HCT116 (cell line): Measurements from ENCODE around the gene TRIM14. TPM values are rescaled to one million over a fixed set of nuclear protein-coding genes. Genes with fewer than 3 reads are reported as not detected.

Experiments
- ATAC-seq: fragments of 200-7000 bp; cut with Tn5 transposase; 2 replicates; pipeline ENCODE4 v1.9.1; 2020; ENCODE audit warnings: mild to moderate bottlenecking, moderate library complexity
- BruUV-seq: library from RNA; stranded (reverse); fragments of 400-500 nt; replicated peaks from 2 replicates; lab custom pipeline; 2021; lab: Mats Ljungman, UMichigan
- CTCF ChIA-PET: fragments of 300-600 bp; sonication (Branson Sonifier 250); formaldehyde crosslinking; loops from one replicate; lab custom pipeline; 2021; ENCODE audit warnings: antibody characterized with exemption; lab: Charles Lee
- POLR2A ChIA-PET: fragments of 300-600, 350-600 bp; sonication (Branson Sonifier 250); formaldehyde crosslinking; loops from one replicate; lab custom pipeline; 2021; ENCODE audit warnings: antibody characterized with exemption; lab: Charles Lee
- RAD21 ChIA-PET, 2 experiments: fragments of 300-600 bp; sonication (Branson Sonifier 250); formaldehyde crosslinking; loops; one replicate each; lab custom pipeline; 2023; ENCODE audit warnings: low total read pairs in 2 of 2; ENCODE audit not compliant: uncharacterized antibody in 2 of 2, unreplicated experiment in 2 of 2, low non-redundant PET in 1 of 2; lab: Charles Lee
- DNase-seq: peaks from one replicate; pipeline ENCODE4 v3.0.0-alpha.2; 2010; ENCODE audit warnings: low read depth, low spot score
- H2AFZ ChIP-seq: fragments of 200-600 bp; shearing (Covaris generic), sonication (generic); 2 replicates; pipeline ENCODE4 v1.6.1; 2017; ENCODE audit warnings: low read depth, mixed run types, mixed read lengths, antibody characterized with exemption, low read length; ENCODE audit not compliant: poor library complexity, severe bottlenecking
- H3K27ac ChIP-seq: 2 replicates; pipeline ENCODE4 v1.5.1; 2012; ENCODE audit warnings: low read depth, low read length
- H3K27me3 ChIP-seq: fragments of 200-600 bp; sonication (generic); 2 replicates; pipeline ENCODE4 v1.6.1; 2016; ENCODE audit warnings: mixed run types, low read length, mixed read lengths; ENCODE audit not compliant: insufficient read depth
- H3K36me3 ChIP-seq, 2 experiments: fragments of 200-500 bp in 1 of 2; fragments of 200-600 bp in 1 of 2; sonication (Bioruptor generic) in 1 of 2; sonication (generic) in 1 of 2; 2 replicates each; pipeline versions ENCODE4 v1.5.1 to v1.6.1; 2014 to 2016; ENCODE audit warnings: low read length in 2 of 2, inconsistent platforms in 1 of 2, mixed read lengths in 1 of 2, mixed run types in 1 of 2; ENCODE audit not compliant: insufficient read depth in 2 of 2, control insufficient read depth in 1 of 2
- H3K4me1 ChIP-seq, 2 experiments: fragments of 200-600 bp in 1 of 2; sonication (generic) in 1 of 2; 2 replicates each; pipeline versions ENCODE4 v1.5.1 to v1.6.1; 2012 to 2017; ENCODE audit warnings: low read length in 2 of 2, inconsistent platforms in 1 of 2, mild to moderate bottlenecking in 1 of 2, mixed read lengths in 1 of 2, mixed run types in 1 of 2, moderate library complexity in 1 of 2; ENCODE audit not compliant: insufficient read depth in 2 of 2, control insufficient read depth in 1 of 2
- H3K4me2 ChIP-seq: fragments of 200-600 bp; sonication (generic); 2 replicates; pipeline ENCODE4 v1.6.1; 2017; ENCODE audit warnings: mixed run types, low read length, mixed read lengths
- H3K4me3 ChIP-seq, 2 experiments: fragments of 200-600 bp in 1 of 2; sonication (generic) in 1 of 2; replicated peaks in 1 of 2; 2 replicates each; pipeline ENCODE4 v1.5.1; 2011 to 2016; ENCODE audit warnings: low read length in 2 of 2, control low read depth in 1 of 2, low read depth in 1 of 2, mild to moderate bottlenecking in 1 of 2, mixed read lengths in 1 of 2, mixed run types in 1 of 2
- H3K79me2 ChIP-seq: fragments of 200-600 bp; sonication (generic); 2 replicates; pipeline ENCODE4 v1.6.1; 2017; ENCODE audit warnings: mild to moderate bottlenecking, mixed run types, low read length, moderate library complexity, mixed read lengths; ENCODE audit not compliant: insufficient read depth
- H3K9ac ChIP-seq: fragments of 200-600 bp; sonication (generic); 2 replicates; pipeline ENCODE4 v1.6.1; 2016; ENCODE audit warnings: low read length, mixed read lengths
- H3K9me2 ChIP-seq: fragments of 200-600 bp; sonication (generic), shearing (Covaris generic); 2 replicates; pipeline ENCODE4 v1.6.1; 2017; ENCODE audit warnings: mixed run types, mild to moderate bottlenecking, moderate library complexity; ENCODE audit not compliant: insufficient read depth
- H3K9me3 ChIP-seq, 2 experiments: fragments of 200-500 bp in 1 of 2; fragments of 200-600 bp in 1 of 2; sonication (Bioruptor generic) in 1 of 2; sonication (generic) in 1 of 2; 2 replicates each; pipeline ENCODE4 v1.6.1; 2014 to 2017; ENCODE audit warnings: low read length in 2 of 2, mixed read lengths in 2 of 2, inconsistent platforms in 1 of 2, low read depth in 1 of 2, mild to moderate bottlenecking in 1 of 2, mixed run types in 1 of 2, moderate library complexity in 1 of 2; ENCODE audit not compliant: control insufficient read depth in 1 of 2, insufficient read depth in 1 of 2
- H4K20me1 ChIP-seq: fragments of 200-600 bp; sonication (generic), shearing (Covaris generic); 2 replicates; pipeline ENCODE4 v1.6.1; 2017; ENCODE audit warnings: mixed run types, mild to moderate bottlenecking, moderate library complexity; ENCODE audit not compliant: insufficient read depth
- CTCF ChIP-seq, 3 experiments: fragments of 200-600 bp in 1 of 3; sonication (generic) in 1 of 3; IDR thresholded peaks in 2 of 3; conservative IDR thresholded peaks in 1 of 3; 2 replicates each; pipeline ENCODE4 v1.5.1; 2012 to 2017; ENCODE audit warnings: low read depth in 2 of 3, low read length in 2 of 3, antibody characterized with exemption in 1 of 3, borderline replicate concordance in 1 of 3, control low read depth in 1 of 3, mild to moderate bottlenecking in 1 of 3, mixed read lengths in 1 of 3, mixed run types in 1 of 3, moderate library complexity in 1 of 3; ENCODE audit not compliant: insufficient read depth in 1 of 3
- EGR1 ChIP-seq: IDR thresholded peaks from 2 replicates; pipeline ENCODE4 v1.6.1; 2012; ENCODE audit warnings: low read depth
- ELF1 ChIP-seq: IDR thresholded peaks from 2 replicates; pipeline ENCODE4 v1.6.1; 2012; ENCODE audit warnings: low read depth, borderline replicate concordance
- RAD21 ChIP-seq: IDR thresholded peaks from 2 replicates; pipeline ENCODE4 v1.6.1; 2012; ENCODE audit warnings: low read depth, mild to moderate bottlenecking
- YY1 ChIP-seq: IDR thresholded peaks from 2 replicates; pipeline ENCODE4 v1.6.1; 2011; ENCODE audit warnings: low read length, low read depth, moderate library complexity, mild to moderate bottlenecking; ENCODE audit not compliant: insufficient replicate concordance; ENCODE audit errors: extremely low read depth
- intact Hi-C: fragments of 100-400 bp; cut with micrococcal nuclease; formaldehyde crosslinking; loops from 2 replicates; pipeline ENCODE4 v1.10.0; 2022
- total RNA-seq: library from RNA; stranded (reverse); gene quantifications from one replicate; pipeline ENCODE4 v1.2.1, GENCODE V29; 2021; ENCODE audit not compliant: unreplicated experiment

TRIM14 gene
- total RNA-seq, 1 experiment from 2014 or later, result 24.4 TPM

DNA sequence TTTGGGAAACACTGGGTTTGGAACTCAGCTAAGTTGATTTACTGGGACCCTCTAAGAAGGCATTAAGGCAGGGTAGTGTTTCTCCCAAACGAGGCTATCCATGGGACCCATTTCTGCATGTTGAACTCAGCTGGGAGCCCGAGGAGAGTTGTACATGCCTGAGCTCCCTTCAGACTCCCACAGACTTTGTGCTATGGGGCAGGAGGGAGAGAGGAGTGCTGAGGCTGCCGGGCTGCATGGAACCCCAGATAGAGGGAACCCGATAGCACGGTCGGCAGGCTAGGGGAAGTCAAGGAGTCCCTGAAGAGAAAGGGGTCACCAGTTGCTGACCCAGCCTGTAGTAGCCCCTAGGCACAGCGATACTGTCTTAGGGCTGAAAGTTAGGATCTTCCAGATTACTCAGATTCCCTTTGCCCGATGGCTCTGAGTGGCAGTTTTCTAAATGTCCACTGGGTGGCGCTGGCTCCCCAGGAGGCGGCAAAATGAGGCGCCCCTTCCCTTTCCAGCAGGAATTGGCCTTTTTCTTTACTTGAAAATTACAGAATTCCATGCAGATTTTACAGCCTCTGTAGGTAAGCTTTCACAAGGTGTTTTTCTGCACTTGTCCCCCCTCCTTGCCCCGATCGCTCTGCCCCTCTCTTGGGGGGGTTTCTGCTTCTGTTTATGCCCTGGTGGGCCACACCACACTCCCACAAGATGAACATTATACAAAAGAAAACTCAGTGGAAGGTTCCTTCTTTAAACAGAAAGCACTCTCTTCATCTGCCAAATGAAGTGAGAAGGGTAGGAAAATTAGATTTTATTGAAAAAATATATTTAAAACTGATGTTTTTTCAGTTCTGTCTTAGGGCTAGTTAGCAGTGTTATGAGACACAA lies 44.7 kb downstream of the TRIM14 start:
- Histone ChIP-seq H3K4me1 (peaks cover 0 to 18% of the 10 kb centered on the region in 2 experiments; a peak in 3 of 4 replicates), H3K79me2 (peaks cover 45% of the 10 kb centered on the region), H2AFZ (no peak overlapping the region), H3K27me3 (no peaks in the 10 kb centered on the region), H3K4me2 (no peak overlapping the region), H3K4me3 (no peak overlapping the region), H3K9me2 (no peaks in the 10 kb centered on the region), H3K9ac (no peak overlapping the region), H4K20me1 (no peaks in the 10 kb centered on the region), H3K9me3 (no peaks in the 10 kb centered on the region), H3K27ac (0 out of 2 replicates have a peak overlapping the region, but pooled peaks have one; percentile 12), H3K36me3 (peaks cover 11 to 23% of the 10 kb centered on the region in 2 experiments; a peak in 3 of 4 replicates)
- no peak for TF ChIP-seq EGR1
- peak; percentile 45 for TF ChIP-seq YY1
- peak; percentile 81 to 97 (median 91) for TF ChIP-seq CTCF (IDR thresholded peaks at IDR 0.05 in 2 of 3, conservative IDR thresholded peaks at IDR 0.05 in 1 of 3; ENCODE audit: borderline replicate concordance in 1 of 3, insufficient read depth in 1 of 3, low read depth in 2 of 3, low read length in 2 of 3)
- TF ChIP-seq ELF1, result no peak
- TF ChIP-seq RAD21, result peak; percentile 85
- CTCF ChIA-PET, result interaction anchor here (1.0 to 2.0 kb wide), 2 partner anchors 131 to 189 kb away, joined by 4 to 12 read pairs; no protein-coding TSS in a partner anchor
- no TSS peak for BruUV-seq
- DNase-seq, result no peak
- RAD21 ChIA-PET, result interaction anchor here in 1 of 2 experiments (1.2 kb wide), 1 partner anchor 131 kb away, joined by 3 read pairs; no protein-coding TSS in a partner anchor
- peak; percentile 69 for ATAC-seq
- intact Hi-C loops, result loop anchor here (1.0 to 10.0 kb wide), 3 partner anchors 140 to 700 kb away; no protein-coding TSS in a partner anchor
- POLR2A ChIA-PET, result interaction anchor here (0.8 kb wide), 1 partner anchor 402 kb away, joined by 4 read pairs; no protein-coding TSS in a partner anchor
